HepG2 (cell line): Measurements from ENCODE around the gene HTR7. TPM values are rescaled to one million over a fixed set of nuclear protein-coding genes. Genes with fewer than 3 reads are reported as not detected.
A peak's percentile ranks its signal among the peaks of the same experiment; 100 is the strongest.

ENCODE experiments used
- ATAC-seq: fragments of 200-7000 bp; cut with Tn5 transposase; 3 replicates; pipeline ENCODE4 v1.9.1; 2020; ENCODE audit warnings: mild to moderate bottlenecking, moderate library complexity
- BruUV-seq: library from RNA; stranded (reverse); fragments of 400-500 nt; replicated peaks from 2 replicates; lab custom pipeline; 2021; lab: Mats Ljungman, UMichigan
- CTCF ChIA-PET: fragments of 300-600 bp; formaldehyde crosslinking; extraction: SDS; loops from one replicate; lab custom pipeline; 2021; ENCODE audit warnings: low total read pairs, inconsistent platforms, low intra/inter-chr PET ratio; lab: Yijun Ruan, JAX
- POLR2A ChIA-PET: fragments of 350-600 bp; sonication (Branson Sonifier 250); formaldehyde crosslinking; loops from one replicate; lab custom pipeline; 2020; ENCODE audit warnings: antibody characterized with exemption, inconsistent platforms; lab: Yijun Ruan, JAX
- DNase-seq: peaks from one replicate; pipeline ENCODE4 v3.0.0-alpha.2; 2015; ENCODE audit warnings: low spot score
- FAIRE-seq: peaks from 3 replicates; lab custom pipeline; 2011; peaks lifted over from hg19 to GRCh38; lab: Jason Lieb, UNC
- H2AFZ ChIP-seq: one replicate; pipeline ENCODE4 v1.6.1; 2011; ENCODE audit warnings: low read length, inconsistent platforms
- H3K27ac ChIP-seq: fragments of 300-600 bp; 3 replicates; pipeline ENCODE4 v1.8.0; 2011; ENCODE audit warnings: mixed run types, mild to moderate bottlenecking, mixed read lengths, low read length, inconsistent platforms; ENCODE audit not compliant: insufficient read depth; ENCODE audit errors: extremely low read length
- H3K27me3 ChIP-seq, 2 experiments: fragments of 200-600 bp in 1 of 2; 2 replicates in 1 of 2; 3 replicates in 1 of 2; pipeline versions ENCODE4 v1.6.0 to v1.8.0; 2011; ENCODE audit warnings: low read length in 2 of 2, mild to moderate bottlenecking in 2 of 2, moderate library complexity in 2 of 2, inconsistent platforms in 1 of 2; ENCODE audit not compliant: insufficient read depth in 2 of 2, control insufficient read depth in 1 of 2
- H3K36me3 ChIP-seq, 2 experiments: fragments of 200-600 bp in 1 of 2; replicated peaks in 1 of 2; 2 replicates in 1 of 2; 3 replicates in 1 of 2; pipeline versions ENCODE4 v1.5.1 to v1.8.0; 2011; ENCODE audit warnings: low read length in 2 of 2, inconsistent platforms in 1 of 2; ENCODE audit not compliant: insufficient read depth in 2 of 2, control insufficient read depth in 1 of 2
- H3K4me1 ChIP-seq: 2 replicates; pipeline ENCODE4 v1.5.1; 2012; ENCODE audit warnings: low read length, inconsistent platforms; ENCODE audit not compliant: insufficient read depth
- H3K4me2 ChIP-seq: 2 replicates; pipeline ENCODE4 v1.6.0; 2011; ENCODE audit warnings: low read depth, low read length, inconsistent platforms
- H3K4me3 ChIP-seq, 3 experiments: fragments of 200-600 bp in 1 of 3; sonication (generic), shearing (Covaris generic) in 1 of 3; replicated peaks in 1 of 3; 2 replicates each; pipeline ENCODE4 v1.5.1; 2011 to 2016; ENCODE audit warnings: low read length in 3 of 3, inconsistent platforms in 2 of 3, low read depth in 2 of 3, mild to moderate bottlenecking in 2 of 3, control low read depth in 1 of 3, mixed read lengths in 1 of 3; ENCODE audit not compliant: insufficient read depth in 1 of 3
- H3K79me2 ChIP-seq: one replicate; pipeline ENCODE4 v1.6.1; 2011; ENCODE audit warnings: low read length, inconsistent platforms; ENCODE audit not compliant: insufficient read depth
- H3K9ac ChIP-seq: 2 replicates; pipeline ENCODE4 v1.6.0; 2011; ENCODE audit warnings: mild to moderate bottlenecking, low read depth, low read length, inconsistent platforms; ENCODE audit not compliant: insufficient read depth
- H3K9me3 ChIP-seq: 2 replicates; pipeline ENCODE4 v1.5.1; 2012; ENCODE audit warnings: mild to moderate bottlenecking, low read length
- H4K20me1 ChIP-seq: 2 replicates; pipeline ENCODE4 v1.6.0; 2011; ENCODE audit warnings: inconsistent platforms, mild to moderate bottlenecking, low read length, moderate library complexity; ENCODE audit not compliant: insufficient read depth
- ATF1 ChIP-seq: IDR thresholded peaks from 2 replicates; pipeline ENCODE4 v1.6.1; 2016; ENCODE audit warnings: mild to moderate bottlenecking, control low read depth
- CBFB ChIP-seq: sonication (generic); formaldehyde crosslinking; IDR thresholded peaks from 2 replicates; pipeline ENCODE4 v1.4.0; 2020; ENCODE audit warnings: missing genetic modification reagents
- CCDC6 ChIP-seq: sonication (generic); formaldehyde crosslinking; IDR thresholded peaks from 2 replicates; pipeline ENCODE4 v1.8.1; 2022; ENCODE audit warnings: mild to moderate bottlenecking, missing genetic modification reagents, moderate library complexity
- CHD2 ChIP-seq: IDR thresholded peaks from 2 replicates; pipeline ENCODE4 v1.6.1; 2011; ENCODE audit warnings: low read depth, low read length, improper control_type of control experiment
- EED ChIP-seq: sonication (generic); formaldehyde crosslinking; IDR thresholded peaks from 2 replicates; pipeline ENCODE4 v1.5.0; 2020; ENCODE audit warnings: mild to moderate bottlenecking, missing genetic modification reagents
- GABPB1 ChIP-seq: IDR thresholded peaks from 2 replicates; pipeline ENCODE4 v1.6.1; 2016; ENCODE audit warnings: mild to moderate bottlenecking, missing genetic modification reagents, moderate library complexity, missing compliant biosample characterization
- IRF2 ChIP-seq: IDR thresholded peaks from 2 replicates; pipeline ENCODE4 v1.6.1; 2018; ENCODE audit warnings: missing genetic modification reagents, missing compliant biosample characterization
- JDP2 ChIP-seq: sonication (generic); formaldehyde crosslinking; IDR thresholded peaks from 2 replicates; pipeline ENCODE4 v1.8.1; 2022; ENCODE audit warnings: missing genetic modification reagents, borderline replicate concordance
- MXD4 ChIP-seq: IDR thresholded peaks from 2 replicates; pipeline ENCODE4 v1.6.1; 2016; ENCODE audit warnings: mild to moderate bottlenecking, missing biosample characterization, missing genetic modification reagents
- NCOA1 ChIP-seq: sonication (generic); formaldehyde crosslinking; IDR thresholded peaks from 2 replicates; pipeline ENCODE4 v1.9.0; 2021; ENCODE audit warnings: missing genetic modification reagents
- POLR2A ChIP-seq, 2 experiments: IDR thresholded peaks; 2 replicates each; pipeline ENCODE4 v1.6.1; 2011; ENCODE audit warnings: low read depth in 2 of 2, low read length in 2 of 2, mild to moderate bottlenecking in 1 of 2, moderate library complexity in 1 of 2; ENCODE audit not compliant: insufficient read depth in 1 of 2
- RBM39 ChIP-seq: fragments of 200-400 bp; formaldehyde crosslinking; IDR thresholded peaks from one replicate; pipeline ENCODE4 v1.6.1; 2018; ENCODE audit warnings: antibody characterized with exemption, mild to moderate bottlenecking, low read depth, low read length; ENCODE audit not compliant: poor library complexity, severe bottlenecking
- SMARCC2 ChIP-seq: fragments of 450-650 bp; IDR thresholded peaks from 2 replicates; pipeline ENCODE4 v1.6.1; 2017; ENCODE audit warnings: antibody characterized with exemption, mild to moderate bottlenecking
- SMC3 ChIP-seq: IDR thresholded peaks from 2 replicates; pipeline ENCODE4 v1.6.1; 2011; ENCODE audit warnings: low read length, improper control_type of control experiment
- SNAI1 ChIP-seq: sonication (generic); formaldehyde crosslinking; IDR thresholded peaks from 2 replicates; pipeline ENCODE4 v1.5.0; 2020; ENCODE audit warnings: mild to moderate bottlenecking, missing genetic modification reagents, borderline replicate concordance
- SNAPC2 ChIP-seq: sonication (generic); formaldehyde crosslinking; IDR thresholded peaks from 2 replicates; pipeline ENCODE4 v1.8.1; 2022; ENCODE audit warnings: mild to moderate bottlenecking, missing genetic modification reagents
- STAG1 ChIP-seq: sonication (generic); formaldehyde crosslinking; IDR thresholded peaks from 2 replicates; pipeline ENCODE4 v1.4.0; 2020; ENCODE audit warnings: missing genetic modification reagents
- TOPORS ChIP-seq: sonication (generic); formaldehyde crosslinking; IDR thresholded peaks from 2 replicates; pipeline ENCODE4 v1.8.0; 2023; ENCODE audit warnings: mild to moderate bottlenecking, missing genetic modification reagents
- ZNF251 ChIP-seq: sonication (generic); formaldehyde crosslinking; IDR thresholded peaks from 2 replicates; pipeline ENCODE4 v1.9.0; 2021; ENCODE audit warnings: mild to moderate bottlenecking, missing genetic modification reagents
- ZNF552 ChIP-seq: sonication (generic); formaldehyde crosslinking; IDR thresholded peaks from 2 replicates; pipeline ENCODE4 v1.9.0; 2022; ENCODE audit warnings: missing genetic modification reagents, mild to moderate bottlenecking, borderline replicate concordance
- ZNF576 ChIP-seq: sonication (generic); formaldehyde crosslinking; IDR thresholded peaks from 2 replicates; pipeline ENCODE4 v1.4.0; 2020; ENCODE audit warnings: mild to moderate bottlenecking, missing genetic modification reagents
- ZNF577 ChIP-seq: sonication (generic); formaldehyde crosslinking; IDR thresholded peaks from 2 replicates; pipeline ENCODE4 v1.4.0; 2020; ENCODE audit warnings: mild to moderate bottlenecking, low read depth, missing genetic modification reagents, borderline replicate concordance
- ZNF704 ChIP-seq: sonication (generic); formaldehyde crosslinking; IDR thresholded peaks from 2 replicates; pipeline ENCODE4 v1.8.1; 2023; ENCODE audit warnings: mild to moderate bottlenecking, inconsistent platforms, moderate library complexity, missing genetic modification reagents, borderline replicate concordance
- ZNF747 ChIP-seq: sonication (generic); formaldehyde crosslinking; IDR thresholded peaks from 2 replicates; pipeline ENCODE4 v1.8.1; 2023; ENCODE audit warnings: missing genetic modification reagents, mild to moderate bottlenecking, borderline replicate concordance
- ZNF768 ChIP-seq: sonication (generic); formaldehyde crosslinking; IDR thresholded peaks from 2 replicates; pipeline ENCODE4 v1.4.0; 2020; ENCODE audit warnings: missing genetic modification reagents
- ZZZ3 ChIP-seq: sonication (generic); formaldehyde crosslinking; IDR thresholded peaks from 2 replicates; pipeline ENCODE4 v1.4.0; 2020; ENCODE audit warnings: missing genetic modification reagents, mild to moderate bottlenecking, borderline replicate concordance
- WGBS: methylation state at CpG from one replicate; pipeline ENCODE4 v1.1.6; 2017; ENCODE audit warnings: low lambda C conversion rate; 5-methylcytosine and 5-hydroxymethylcytosine counted together
- in situ Hi-C: cut with HindIII; loops from 2 replicates; pipeline ENCODE4 v1.10.0; 2017; ENCODE audit warnings: low pct_unique_long_range_greater_than_20kb; ENCODE audit not compliant: extremely low pct_ligation_motif_present
- intact Hi-C: fragments of 100-400 bp; cut with micrococcal nuclease; formaldehyde crosslinking; loops from one replicate; pipeline ENCODE4 v1.10.0; 2022; ENCODE audit not compliant: unreplicated experiment
- polyA plus RNA-seq, 8 experiments: library from polyadenylated mRNA; depleted of rRNA in 3 of 8; stranded (reverse) in 7 of 8; unstranded in 1 of 8; fragments of >200 nt; fragmentation: Illumina TruSeq in 4 of 8; extraction: Trizol in 4 of 8; gene quantifications; 2 replicates each; pipeline versions ENCODE4 v1.2.1 to v1.2.3, GENCODE V29; 2011 to 2016; ENCODE audit warnings: low read depth in 4 of 8, missing spikeins in 1 of 8, mixed read lengths in 1 of 8; ENCODE audit not compliant: insufficient read depth in 1 of 8
- total RNA-seq, 5 experiments: library from RNA; depleted of rRNA; stranded (reverse); fragments of >200 nt; fragmentation: Illumina TruSeq; extraction: Trizol; gene quantifications; 2 replicates each; pipeline ENCODE4 v1.2.3, GENCODE V29; 2016; ENCODE audit warnings: low read depth in 1 of 5

HTR7 gene
- total and polyA plus RNA-seq, 2 of the 13 experiments (the other 11 are each of a cell fraction or from before 2014, with no cell fraction given), result 0.04 TPM; not detected in 1

GRCh38 chr10:90871279-90871765, 13.5 kb upstream of the HTR7 start:
- intact Hi-C loops (loop anchor here (2.0 kb wide), 1 partner anchor 121 kb away; no protein-coding TSS in a partner anchor), in situ Hi-C loops (no loop called here)
- H3K9ac ChIP-seq, result peak overlapping the region; percentile 83
- H4K20me1 ChIP-seq, result no peaks in the 10 kb centered on the region
- peaks cover 28% of the 10 kb centered on the region for H3K4me1 ChIP-seq
- H3K36me3 ChIP-seq, result peaks cover 0 to 10% of the 10 kb centered on the region in 2 experiments; a peak in 3 of 5 replicates
- H3K9me3 ChIP-seq, result peaks cover 13% of the 10 kb centered on the region
- H2AFZ ChIP-seq, result peak overlapping the region; percentile 75
- H3K4me2 ChIP-seq, result peak overlapping the region; percentile 85
- H3K27me3 ChIP-seq, result no peaks in the 10 kb centered on the region; a peak in 1 of 5 replicates
- WGBS, result 11% methylated on average over 14 of the region's 14 CpGs
- peaks cover 25% of the 10 kb centered on the region for H3K79me2 ChIP-seq
- ATAC-seq (peak; percentile 75), DNase-seq (peak; percentile 64), FAIRE-seq (peak; percentile 66)
- no TSS peak for BruUV-seq
- ChIA-PET POLR2A (interaction anchor here (1.5 kb wide), 1 partner anchor 15 kb away, joined by 3 read pairs; no protein-coding TSS in a partner anchor), CTCF (interaction anchor here (1.5 kb wide), 1 partner anchor 120 kb away, joined by 5 read pairs; no protein-coding TSS in a partner anchor)
- peak overlapping the region; percentile 86 to 93 (median 86) for H3K4me3 ChIP-seq
- H3K27ac ChIP-seq, result no peak overlapping the region
- no peak for TF ChIP-seq ZNF552 (CRISPR knock-in tag)
- no peak for TF ChIP-seq ZNF251 (CRISPR knock-in tag)
- no peak for TF ChIP-seq TOPORS
- no peak for TF ChIP-seq JDP2 (CRISPR knock-in tag)
- no peak for TF ChIP-seq NCOA1 (CRISPR knock-in tag)
- no peak for TF ChIP-seq ZNF768 (CRISPR knock-in tag)
- no peak for TF ChIP-seq POLR2A (IDR thresholded peaks at IDR 0.05; ENCODE audit: insufficient read depth in 1 of 2, low read depth in 2 of 2, low read length in 2 of 2)
- TF ChIP-seq CHD2, result no peak
- TF ChIP-seq ZNF747 (CRISPR knock-in tag), result no peak
- TF ChIP-seq ZZZ3 (CRISPR knock-in tag), result no peak
- peak; percentile 56 for TF ChIP-seq SMC3
- TF ChIP-seq RBM39, result no peak
- TF ChIP-seq SMARCC2, result no peak
- TF ChIP-seq ZNF704 (CRISPR knock-in tag), result no peak
- TF ChIP-seq GABPB1 (CRISPR knock-in tag), result no peak
- TF ChIP-seq CCDC6 (CRISPR knock-in tag), result 0 out of 2 replicates have a peak, but pooled peaks have one; percentile 38
- TF ChIP-seq MXD4 (CRISPR knock-in tag), result 0 out of 2 replicates have a peak, but pooled peaks have one; percentile 2
- no peak for TF ChIP-seq EED
- TF ChIP-seq ZNF577 (CRISPR knock-in tag), result no peak
- TF ChIP-seq ATF1 (CRISPR knock-in tag), result 0 out of 2 replicates have a peak, but pooled peaks have one; percentile 42
- no peak; the same call in 1 of the 2 replicates for TF ChIP-seq STAG1 (CRISPR knock-in tag)
- TF ChIP-seq SNAPC2 (CRISPR knock-in tag), result no peak
- TF ChIP-seq SNAI1, result no peak
- TF ChIP-seq CBFB (CRISPR knock-in tag), result no peak
- no peak for TF ChIP-seq IRF2 (CRISPR knock-in tag)
- TF ChIP-seq ZNF576 (CRISPR knock-in tag), result no peak
